ENCODE results near the gene IQGAP2.

DNA sequence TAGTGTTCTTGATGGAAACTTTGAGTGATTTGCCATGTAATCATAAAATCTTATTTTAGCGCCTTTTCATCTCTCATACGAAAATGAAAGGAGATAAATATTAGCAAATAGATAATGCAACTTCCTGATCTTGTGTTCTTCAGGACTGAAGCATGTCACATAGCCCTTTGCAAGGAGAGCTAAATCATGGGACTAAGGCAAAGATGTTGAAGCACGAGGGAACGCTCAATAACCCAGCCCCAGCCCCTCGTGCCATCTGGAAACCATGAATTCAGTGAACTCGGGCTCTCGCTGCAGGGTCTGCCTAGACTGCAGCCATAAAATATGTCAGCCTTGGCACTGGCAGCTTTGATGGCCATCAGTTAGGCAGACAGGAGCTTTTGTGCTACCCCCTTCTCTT is 161.9 kb downstream of the IQGAP2 start:
- no peak for TF ChIP-seq TFAM (CRISPR knock-in tag; conservative IDR thresholded peaks at IDR 0.05)
- no peak for TF ChIP-seq CBX5 (IDR thresholded peaks at IDR 0.05; ENCODE audit: borderline replicate concordance, low read depth)
